Measurements from ENCODE around the gene PRKG2. TPM values are rescaled to one million over a fixed set of nuclear protein-coding genes. Genes with fewer than 3 reads are reported as not detected.

Gene PRKG2
- total RNA-seq, 1 experiment from 2014 or later: 0.59 TPM

DNA sequence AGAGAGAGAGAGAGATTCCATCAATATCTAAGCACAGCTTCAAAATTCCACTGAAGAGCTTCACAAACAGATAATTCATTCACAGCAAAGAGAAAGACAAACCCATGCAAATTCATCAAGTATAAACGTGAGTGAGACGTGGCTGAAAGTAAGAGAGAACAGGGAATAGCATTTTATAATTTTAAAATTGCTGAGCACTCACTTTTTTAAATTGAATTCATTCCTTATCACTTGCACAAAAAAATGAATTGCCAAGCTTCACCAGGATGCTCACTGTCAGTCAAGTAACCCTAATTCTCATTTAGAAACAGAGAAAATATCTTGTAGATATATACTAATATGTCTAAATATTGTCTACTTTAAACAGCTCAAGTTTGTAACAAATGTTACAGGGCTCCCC, 144.0 kb downstream of the PRKG2 start:
- ATAC-seq: no peak
- H3K4me1 ChIP-seq (ENCODE audit: control insufficient read depth, insufficient read depth, low read length): no peaks in the 10 kb centered on the region
- TF ChIP-seq SIN3A (IDR thresholded peaks at IDR 0.05; ENCODE audit: borderline replicate concordance, insufficient read depth, low read depth, low read length) (no peak), POLR2AphosphoS5 (IDR thresholded peaks at IDR 0.05; ENCODE audit: low read depth, low read length) (no peak), TCF7L2 (IDR thresholded peaks at IDR 0.05; ENCODE audit: low read depth, low read length) (no peak)
- TF ChIP-seq, protein P1, sequence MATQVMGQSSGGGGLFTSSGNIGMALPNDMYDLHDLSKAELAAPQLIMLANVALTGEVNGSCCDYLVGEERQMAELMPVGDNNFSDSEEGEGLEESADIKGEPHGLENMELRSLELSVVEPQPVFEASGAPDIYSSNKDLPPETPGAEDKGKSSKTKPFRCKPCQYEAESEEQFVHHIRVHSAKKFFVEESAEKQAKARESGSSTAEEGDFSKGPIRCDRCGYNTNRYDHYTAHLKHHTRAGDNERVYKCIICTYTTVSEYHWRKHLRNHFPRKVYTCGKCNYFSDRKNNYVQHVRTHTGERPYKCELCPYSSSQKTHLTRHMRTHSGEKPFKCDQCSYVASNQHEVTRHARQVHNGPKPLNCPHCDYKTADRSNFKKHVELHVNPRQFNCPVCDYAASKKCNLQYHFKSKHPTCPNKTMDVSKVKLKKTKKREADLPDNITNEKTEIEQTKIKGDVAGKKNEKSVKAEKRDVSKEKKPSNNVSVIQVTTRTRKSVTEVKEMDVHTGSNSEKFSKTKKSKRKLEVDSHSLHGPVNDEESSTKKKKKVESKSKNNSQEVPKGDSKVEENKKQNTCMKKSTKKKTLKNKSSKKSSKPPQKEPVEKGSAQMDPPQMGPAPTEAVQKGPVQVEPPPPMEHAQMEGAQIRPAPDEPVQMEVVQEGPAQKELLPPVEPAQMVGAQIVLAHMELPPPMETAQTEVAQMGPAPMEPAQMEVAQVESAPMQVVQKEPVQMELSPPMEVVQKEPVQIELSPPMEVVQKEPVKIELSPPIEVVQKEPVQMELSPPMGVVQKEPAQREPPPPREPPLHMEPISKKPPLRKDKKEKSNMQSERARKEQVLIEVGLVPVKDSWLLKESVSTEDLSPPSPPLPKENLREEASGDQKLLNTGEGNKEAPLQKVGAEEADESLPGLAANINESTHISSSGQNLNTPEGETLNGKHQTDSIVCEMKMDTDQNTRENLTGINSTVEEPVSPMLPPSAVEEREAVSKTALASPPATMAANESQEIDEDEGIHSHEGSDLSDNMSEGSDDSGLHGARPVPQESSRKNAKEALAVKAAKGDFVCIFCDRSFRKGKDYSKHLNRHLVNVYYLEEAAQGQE (IDR thresholded peaks at IDR 0.05; ENCODE audit: insufficient read depth in 1 of 2, low read depth in 2 of 2, low read length in 1 of 2): no peak
- TF ChIP-seq, protein P2, sequence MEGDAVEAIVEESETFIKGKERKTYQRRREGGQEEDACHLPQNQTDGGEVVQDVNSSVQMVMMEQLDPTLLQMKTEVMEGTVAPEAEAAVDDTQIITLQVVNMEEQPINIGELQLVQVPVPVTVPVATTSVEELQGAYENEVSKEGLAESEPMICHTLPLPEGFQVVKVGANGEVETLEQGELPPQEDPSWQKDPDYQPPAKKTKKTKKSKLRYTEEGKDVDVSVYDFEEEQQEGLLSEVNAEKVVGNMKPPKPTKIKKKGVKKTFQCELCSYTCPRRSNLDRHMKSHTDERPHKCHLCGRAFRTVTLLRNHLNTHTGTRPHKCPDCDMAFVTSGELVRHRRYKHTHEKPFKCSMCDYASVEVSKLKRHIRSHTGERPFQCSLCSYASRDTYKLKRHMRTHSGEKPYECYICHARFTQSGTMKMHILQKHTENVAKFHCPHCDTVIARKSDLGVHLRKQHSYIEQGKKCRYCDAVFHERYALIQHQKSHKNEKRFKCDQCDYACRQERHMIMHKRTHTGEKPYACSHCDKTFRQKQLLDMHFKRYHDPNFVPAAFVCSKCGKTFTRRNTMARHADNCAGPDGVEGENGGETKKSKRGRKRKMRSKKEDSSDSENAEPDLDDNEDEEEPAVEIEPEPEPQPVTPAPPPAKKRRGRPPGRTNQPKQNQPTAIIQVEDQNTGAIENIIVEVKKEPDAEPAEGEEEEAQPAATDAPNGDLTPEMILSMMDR (IDR thresholded peaks at IDR 0.05): no peak
- H3K27ac ChIP-seq (ENCODE audit: low read length): no peak overlapping the region
- DNase-seq (ENCODE audit: low read depth, low spot score): no peak
- no peaks in the 10 kb centered on the region for H3K27me3 ChIP-seq (ENCODE audit: control insufficient read depth, insufficient read depth, low read length)
- no peaks in the 10 kb centered on the region for H3K9me3 ChIP-seq (ENCODE audit: control insufficient read depth, insufficient read depth, low read depth, low read length)
- no peak overlapping the region for H3K4me3 ChIP-seq (ENCODE audit: low read depth in 2 of 2, low read length in 2 of 2)
- CTCF ChIA-PET: interaction anchor here (2.3 kb wide), 1 partner anchor 281 kb away, joined by 12 read pairs; no protein-coding TSS in a partner anchor
- POLR2A ChIA-PET: no interaction called here
- no TSS peak for BruUV-seq (replicated peaks)
- intact Hi-C loops (cut with micrococcal nuclease; ENCODE audit: unreplicated experiment): no loop called here
- H3K36me3 ChIP-seq (ENCODE audit: control insufficient read depth, insufficient read depth, low read length): no peaks in the 10 kb centered on the region
- in situ Hi-C loops (cut with HindIII; ENCODE audit: low pct_unique_long_range_greater_than_20kb, low sequenced_read_pairs): no loop called here

DNA sequence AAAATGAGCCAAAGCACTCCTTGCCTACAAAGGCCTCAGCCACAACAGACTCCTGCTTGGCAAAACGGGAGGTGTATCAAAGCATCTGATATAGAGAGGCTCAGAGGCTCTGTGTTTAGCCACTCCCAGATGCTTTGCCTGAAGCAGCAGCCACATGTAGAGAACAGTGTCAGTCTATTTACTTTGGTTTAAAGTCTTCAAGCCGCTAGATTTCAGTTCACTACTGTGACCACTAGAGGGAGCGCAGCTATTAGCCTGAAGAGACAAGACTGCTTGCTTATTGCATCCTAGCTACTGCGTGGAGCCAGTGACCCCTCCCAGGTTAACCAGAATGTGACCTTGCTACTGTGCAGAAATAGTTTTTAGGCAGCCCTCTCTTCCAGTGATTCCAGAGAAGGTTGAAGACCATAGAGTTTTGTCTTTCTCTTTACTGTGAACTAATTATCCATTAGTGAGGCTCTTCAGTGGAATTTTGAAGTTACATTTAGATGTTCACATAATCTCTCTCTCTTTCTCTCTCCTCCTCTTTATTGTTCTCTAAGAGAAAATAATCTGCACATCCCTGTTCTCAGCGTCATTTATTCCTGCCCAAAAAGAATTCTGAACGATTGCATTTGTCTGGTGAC, 145.2 kb downstream of the PRKG2 start:
- H3K27me3 ChIP-seq (ENCODE audit: control insufficient read depth, insufficient read depth, low read length): no peaks in the 10 kb centered on the region
- H3K4me1 ChIP-seq (ENCODE audit: control insufficient read depth, insufficient read depth, low read length): no peaks in the 10 kb centered on the region
- H3K27ac ChIP-seq (ENCODE audit: low read length): no peak overlapping the region
- in situ Hi-C loops (cut with HindIII; ENCODE audit: low pct_unique_long_range_greater_than_20kb, low sequenced_read_pairs): no loop called here
- ChIA-PET POLR2A (no interaction called here), CTCF (interaction anchor here (2.3 kb wide), 1 partner anchor 282 kb away, joined by 12 read pairs; no protein-coding TSS in a partner anchor)
- intact Hi-C loops (cut with micrococcal nuclease; ENCODE audit: unreplicated experiment): loop anchor here (1.0 kb wide), 1 partner anchor 281 kb away; no protein-coding TSS in a partner anchor
- no peaks in the 10 kb centered on the region for H3K36me3 ChIP-seq (ENCODE audit: control insufficient read depth, insufficient read depth, low read length)
- H3K9me3 ChIP-seq (ENCODE audit: control insufficient read depth, insufficient read depth, low read depth, low read length): no peaks in the 10 kb centered on the region
- H3K4me3 ChIP-seq (ENCODE audit: low read depth in 2 of 2, low read length in 2 of 2): no peak overlapping the region
- ATAC-seq (peak; percentile 89), DNase-seq (ENCODE audit: low read depth, low spot score) (peak; percentile 78)
- TF ChIP-seq, protein P2 (IDR thresholded peaks at IDR 0.05): peak; percentile 84
- TF ChIP-seq SIN3A (IDR thresholded peaks at IDR 0.05; ENCODE audit: borderline replicate concordance, insufficient read depth, low read depth, low read length): no peak
- no TSS peak for BruUV-seq (replicated peaks)
